Testis (tissue), 2 donors: ENCODE measurements around the gene CLIC4.

Experiments used
- POLR2A ChIP-seq: fragments of 450-650 bp; IDR thresholded peaks from one replicate; pipeline ENCODE4 v1.6.1; 2017; ENCODE audit warnings: antibody characterized with exemption, mild to moderate bottlenecking, moderate library complexity
- TF ChIP-seq, protein P1 (sequence below), 3 experiments: fragments of 450-650 bp in 2 of 3; fragments of 200-600 bp in 1 of 3; sonication (generic) in 1 of 3; IDR thresholded peaks; one replicate each; pipeline ENCODE4 v1.5.1; 2016 to 2019; ENCODE audit warnings: antibody characterized with exemption in 3 of 3, mild to moderate bottlenecking in 2 of 3, moderate library complexity in 1 of 3

DNA sequence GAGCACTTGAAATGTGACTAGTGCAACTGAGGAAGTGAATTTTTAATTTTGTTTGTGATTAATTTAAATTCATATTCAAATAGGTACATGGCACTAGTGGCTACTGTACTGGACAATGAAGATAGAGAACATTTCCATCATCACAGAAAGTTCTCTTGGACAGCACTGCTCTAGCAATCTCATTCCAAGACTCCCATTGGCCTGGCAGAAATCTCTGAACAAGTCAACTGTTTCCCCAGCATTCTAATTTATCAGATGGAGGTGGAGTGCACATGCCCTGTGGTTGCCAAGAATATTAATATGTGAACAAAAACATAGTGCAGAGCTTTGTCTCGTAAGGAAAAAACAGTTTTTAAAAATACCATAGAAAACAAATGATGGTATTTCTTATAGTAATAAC lies 81.3 kb downstream of the CLIC4 start:
- TF ChIP-seq, protein P1, sequence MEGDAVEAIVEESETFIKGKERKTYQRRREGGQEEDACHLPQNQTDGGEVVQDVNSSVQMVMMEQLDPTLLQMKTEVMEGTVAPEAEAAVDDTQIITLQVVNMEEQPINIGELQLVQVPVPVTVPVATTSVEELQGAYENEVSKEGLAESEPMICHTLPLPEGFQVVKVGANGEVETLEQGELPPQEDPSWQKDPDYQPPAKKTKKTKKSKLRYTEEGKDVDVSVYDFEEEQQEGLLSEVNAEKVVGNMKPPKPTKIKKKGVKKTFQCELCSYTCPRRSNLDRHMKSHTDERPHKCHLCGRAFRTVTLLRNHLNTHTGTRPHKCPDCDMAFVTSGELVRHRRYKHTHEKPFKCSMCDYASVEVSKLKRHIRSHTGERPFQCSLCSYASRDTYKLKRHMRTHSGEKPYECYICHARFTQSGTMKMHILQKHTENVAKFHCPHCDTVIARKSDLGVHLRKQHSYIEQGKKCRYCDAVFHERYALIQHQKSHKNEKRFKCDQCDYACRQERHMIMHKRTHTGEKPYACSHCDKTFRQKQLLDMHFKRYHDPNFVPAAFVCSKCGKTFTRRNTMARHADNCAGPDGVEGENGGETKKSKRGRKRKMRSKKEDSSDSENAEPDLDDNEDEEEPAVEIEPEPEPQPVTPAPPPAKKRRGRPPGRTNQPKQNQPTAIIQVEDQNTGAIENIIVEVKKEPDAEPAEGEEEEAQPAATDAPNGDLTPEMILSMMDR (IDR thresholded peaks at IDR 0.05): no peak
- no peak for TF ChIP-seq POLR2A
